GM21723 (cell line): ENCODE measurements around the gene KDM4B.

Experiments
- ATAC-seq: cut with Tn5 transposase; IDR thresholded peaks from one replicate; pipeline ENCODE4 v1.9.1; 2021; ENCODE audit warnings: mild to moderate bottlenecking, moderate library complexity; ENCODE audit not compliant: unreplicated experiment

The KDM4B gene

GRCh38 chr19:5103061-5103701 lies 134.3 kb downstream of the KDM4B start:
- ATAC-seq, result no peak

GRCh38 chr19:5103812-5104410 lies 135.0 kb downstream of the KDM4B start:
- no peak for ATAC-seq

GRCh38 chr19:5104871-5105351 lies 136.0 kb downstream of the KDM4B start:
- ATAC-seq, result no peak

GRCh38 chr19:5106191-5106726 lies 137.3 kb downstream of the KDM4B start:
- ATAC-seq, result no peak

GRCh38 chr19:5106971-5107370 lies 138.1 kb downstream of the KDM4B start:
- ATAC-seq, result no peak

GRCh38 chr19:5107432-5108122 lies 138.7 kb downstream of the KDM4B start:
- no peak for ATAC-seq

- no peak for ATAC-seq
Observed at GRCh38 chr19:5108123-5108596, 139.2 kb downstream of the KDM4B start.

GRCh38 chr19:5108866-5109265 lies 140.0 kb downstream of the KDM4B start:
- ATAC-seq, result no peak

GRCh38 chr19:5109560-5109959 lies 140.6 kb downstream of the KDM4B start:
- ATAC-seq, result no peak

GRCh38 chr19:5110546-5110945 lies 141.6 kb downstream of the KDM4B start:
- ATAC-seq, result no peak

GRCh38 chr19:5111051-5111450 lies 142.1 kb downstream of the KDM4B start:
- no peak for ATAC-seq

- no peak for ATAC-seq
Observed at GRCh38 chr19:5112175-5112574, 143.3 kb downstream of the KDM4B start.

- no peak for ATAC-seq
Observed at GRCh38 chr19:5112681-5113575, 144.0 kb downstream of the KDM4B start.

- no peak for ATAC-seq
Observed at GRCh38 chr19:5113633-5114586, 145.0 kb downstream of the KDM4B start.

- no peak for ATAC-seq
Observed at GRCh38 chr19:5114727-5115126, 145.8 kb downstream of the KDM4B start.

GRCh38 chr19:5115351-5115750 lies 146.4 kb downstream of the KDM4B start:
- no peak for ATAC-seq

GRCh38 chr19:5115771-5116202 lies 146.9 kb downstream of the KDM4B start:
- ATAC-seq, result no peak

- ATAC-seq, result no peak
Observed at GRCh38 chr19:5116292-5116691, 147.4 kb downstream of the KDM4B start.

- ATAC-seq, result no peak
Observed at GRCh38 chr19:5117421-5117820, 148.5 kb downstream of the KDM4B start.

GRCh38 chr19:5118026-5118425 lies 149.1 kb downstream of the KDM4B start:
- ATAC-seq, result no peak
